ENCODE results near the gene S1PR4. TPM values are rescaled to one million over a fixed set of nuclear protein-coding genes. Genes with fewer than 3 reads are reported as not detected.

S1PR4 gene
- total and polyA plus RNA-seq, 2 of the 13 experiments (the other 11 are each of a cell fraction or from before 2014, with no cell fraction given): 0.07 to 0.09 TPM

- peaks cover 5 to 26% of the 10 kb centered on the region in 2 experiments; a peak in 4 of 5 replicates for H3K36me3 ChIP-seq (replicated peaks in 1 of 2; ENCODE audit: control insufficient read depth in 1 of 2, insufficient read depth in 2 of 2, low read length in 2 of 2)
These were observed 26.2 kb downstream of the S1PR4 start for GRCh38 chr19:3204646-3205275.

More at GRCh38 chr19:3204646-3205275, 26.2 kb downstream of the S1PR4 start:
- Histone ChIP-seq H3K27me3 (ENCODE audit: control insufficient read depth in 1 of 2, insufficient read depth in 2 of 2, low read length in 2 of 2) (no peaks in the 10 kb centered on the region), H4K20me1 (ENCODE audit: insufficient read depth, low read length) (no peaks in the 10 kb centered on the region), H3K79me2 (ENCODE audit: insufficient read depth, low read length) (no peaks in the 10 kb centered on the region), H3K4me3 (replicated peaks in 1 of 3; ENCODE audit: insufficient read depth in 1 of 3, low read depth in 2 of 3, low read length in 3 of 3) (no peak overlapping the region), H3K4me1 (ENCODE audit: insufficient read depth, low read length) (no peaks in the 10 kb centered on the region), H2AFZ (ENCODE audit: low read length) (no peak overlapping the region), H3K9ac (ENCODE audit: insufficient read depth, low read depth, low read length) (no peak overlapping the region), H3K9me3 (ENCODE audit: low read length) (no peaks in the 10 kb centered on the region), H3K27ac (ENCODE audit: extremely low read length, insufficient read depth, low read length) (no peak overlapping the region), H3K4me2 (ENCODE audit: low read depth, low read length) (no peak overlapping the region)
- DNase-seq (ENCODE audit: low spot score) (no peak), ATAC-seq (no peak), FAIRE-seq (no peak)
- intact Hi-C loops (cut with micrococcal nuclease; ENCODE audit: unreplicated experiment) (no loop called here), in situ Hi-C loops (cut with HindIII; ENCODE audit: extremely low pct_ligation_motif_present, low pct_unique_long_range_greater_than_20kb) (no loop called here)
- ChIA-PET POLR2A (no interaction called here), CTCF (ENCODE audit: low intra/inter-chr PET ratio, low total read pairs) (no interaction called here)
- no TSS peak for BruUV-seq (replicated peaks)
- 97% methylated on average over 13 of the region's 35 CpGs for WGBS (ENCODE audit: low lambda C conversion rate)
- no peak for TF ChIP-seq TFDP2 (CRISPR knock-in tag; IDR thresholded peaks at IDR 0.05)
- no peak for TF ChIP-seq DNMT1 (CRISPR knock-in tag; IDR thresholded peaks at IDR 0.05)
- no peak for TF ChIP-seq NCOR1 (IDR thresholded peaks at IDR 0.05; ENCODE audit: borderline replicate concordance, low read length)
- TF ChIP-seq ZNF503 (CRISPR knock-in tag; IDR thresholded peaks at IDR 0.05): no peak

Measured in HepG2 (cell line).